ENCODE results near the gene ERICH6. TPM values are rescaled to one million over a fixed set of nuclear protein-coding genes. Genes with fewer than 3 reads are reported as not detected.

The ERICH6 gene
- total and polyA plus RNA-seq, 9 donors, result 0.09 to 0.53 (median 0.40) TPM; not detected in 3

GRCh38 chr3:150682279-150682678, 21.4 kb downstream of the ERICH6 start:
- WGBS (ENCODE audit: insufficient coverage), result 75% methylated on average over 1 of the region's 1 CpG

GRCh38 chr3:150681057-150681456, 22.7 kb downstream of the ERICH6 start:
- Histone ChIP-seq H3K27me3 (ENCODE audit: control insufficient read depth, insufficient read depth, low read length) (no peaks in the 10 kb centered on the region), H3K4me3 (ENCODE audit: low read length) (no peak overlapping the region), H3K27ac (ENCODE audit: low read length) (no peak overlapping the region), H3K36me3 (ENCODE audit: control insufficient read depth, insufficient read depth, low read length) (no peaks in the 10 kb centered on the region), H3K9me3 (replicated peaks; ENCODE audit: control insufficient read depth, low read depth, low read length) (peaks cover 2% of the 10 kb centered on the region), H3K4me1 (ENCODE audit: control insufficient read depth, insufficient read depth, low read length) (no peaks in the 10 kb centered on the region)
- no CpG with 5 or more reads among the region's 2 CpGs for WGBS (ENCODE audit: insufficient coverage)
- no peak for DNase-seq

More at GRCh38 chr3:150682279-150682678, 21.4 kb downstream of the ERICH6 start:
- Histone ChIP-seq H3K27me3 (ENCODE audit: control insufficient read depth, insufficient read depth, low read length) (no peaks in the 10 kb centered on the region), H3K4me3 (ENCODE audit: low read length) (no peak overlapping the region), H3K4me1 (ENCODE audit: control insufficient read depth, insufficient read depth, low read length) (no peaks in the 10 kb centered on the region), H3K36me3 (ENCODE audit: control insufficient read depth, insufficient read depth, low read length) (no peaks in the 10 kb centered on the region), H3K9me3 (replicated peaks; ENCODE audit: control insufficient read depth, low read depth, low read length) (no peaks in the 10 kb centered on the region), H3K27ac (ENCODE audit: low read length) (no peak overlapping the region)
- DNase-seq, result no peak

GRCh38 chr3:150680562-150680961, 23.2 kb downstream of the ERICH6 start:
- H3K4me1 ChIP-seq (ENCODE audit: control insufficient read depth, insufficient read depth, low read length), result no peaks in the 10 kb centered on the region
- H3K27ac ChIP-seq (ENCODE audit: low read length), result no peak overlapping the region
- 100% methylated on average over 3 of the region's 5 CpGs for WGBS (ENCODE audit: insufficient coverage)
- no peaks in the 10 kb centered on the region for H3K36me3 ChIP-seq (ENCODE audit: control insufficient read depth, insufficient read depth, low read length)
- H3K4me3 ChIP-seq (ENCODE audit: low read length), result no peak overlapping the region
- DNase-seq, result no peak
- no peaks in the 10 kb centered on the region for H3K27me3 ChIP-seq (ENCODE audit: control insufficient read depth, insufficient read depth, low read length)
- H3K9me3 ChIP-seq (replicated peaks; ENCODE audit: control insufficient read depth, low read depth, low read length), result peaks cover 3% of the 10 kb centered on the region

GRCh38 chr3:150675587-150675986, 28.1 kb downstream of the ERICH6 start:
- H3K4me1 ChIP-seq (ENCODE audit: control insufficient read depth, insufficient read depth, low read length), result no peaks in the 10 kb centered on the region
- H3K27me3 ChIP-seq (ENCODE audit: control insufficient read depth, insufficient read depth, low read length), result no peaks in the 10 kb centered on the region
- H3K9me3 ChIP-seq (replicated peaks; ENCODE audit: control insufficient read depth, low read depth, low read length), result peaks cover 7% of the 10 kb centered on the region
- no peak for DNase-seq
- H3K4me3 ChIP-seq (ENCODE audit: low read length), result no peak overlapping the region
- H3K27ac ChIP-seq (ENCODE audit: low read length), result no peak overlapping the region
- no peaks in the 10 kb centered on the region for H3K36me3 ChIP-seq (ENCODE audit: control insufficient read depth, insufficient read depth, low read length)

GRCh38 chr3:150673966-150674365, 29.8 kb downstream of the ERICH6 start:
- no peak overlapping the region for H3K27ac ChIP-seq (ENCODE audit: low read length)
- no CpG with 5 or more reads among the region's 3 CpGs for WGBS (ENCODE audit: insufficient coverage)
- DNase-seq, result no peak
- no peak overlapping the region for H3K4me3 ChIP-seq (ENCODE audit: low read length)
- no peaks in the 10 kb centered on the region for H3K4me1 ChIP-seq (ENCODE audit: control insufficient read depth, insufficient read depth, low read length)
- H3K36me3 ChIP-seq (ENCODE audit: control insufficient read depth, insufficient read depth, low read length), result no peaks in the 10 kb centered on the region
- peaks cover 7% of the 10 kb centered on the region for H3K9me3 ChIP-seq (replicated peaks; ENCODE audit: control insufficient read depth, low read depth, low read length)
- no peaks in the 10 kb centered on the region for H3K27me3 ChIP-seq (ENCODE audit: control insufficient read depth, insufficient read depth, low read length)

GRCh38 chr3:150666167-150666566, 37.6 kb downstream of the ERICH6 start:
- WGBS (ENCODE audit: insufficient coverage), result 81% methylated on average over 3 of the region's 5 CpGs
- Histone ChIP-seq H3K9me3 (replicated peaks; ENCODE audit: control insufficient read depth, low read depth, low read length) (no peaks in the 10 kb centered on the region), H3K4me3 (ENCODE audit: low read length) (no peak overlapping the region), H3K27me3 (ENCODE audit: control insufficient read depth, insufficient read depth, low read length) (peaks cover 3% of the 10 kb centered on the region), H3K4me1 (ENCODE audit: control insufficient read depth, insufficient read depth, low read length) (no peaks in the 10 kb centered on the region), H3K36me3 (ENCODE audit: control insufficient read depth, insufficient read depth, low read length) (no peaks in the 10 kb centered on the region), H3K27ac (ENCODE audit: low read length) (no peak overlapping the region)
- DNase-seq, result no peak

GRCh38 chr3:150663461-150663860, 40.3 kb downstream of the ERICH6 start:
- WGBS (ENCODE audit: insufficient coverage), result 90% methylated on average over 5 of the region's 8 CpGs
- DNase-seq, result no peak
- Histone ChIP-seq H3K9me3 (replicated peaks; ENCODE audit: control insufficient read depth, low read depth, low read length) (no peaks in the 10 kb centered on the region), H3K27me3 (ENCODE audit: control insufficient read depth, insufficient read depth, low read length) (peaks cover 3% of the 10 kb centered on the region), H3K4me1 (ENCODE audit: control insufficient read depth, insufficient read depth, low read length) (no peaks in the 10 kb centered on the region), H3K4me3 (ENCODE audit: low read length) (no peak overlapping the region), H3K27ac (ENCODE audit: low read length) (no peak overlapping the region), H3K36me3 (ENCODE audit: control insufficient read depth, insufficient read depth, low read length) (no peaks in the 10 kb centered on the region)

GRCh38 chr3:150662410-150663200, 41.1 kb downstream of the ERICH6 start:
- H3K4me3 ChIP-seq (ENCODE audit: low read length), result no peak overlapping the region
- no peak for DNase-seq
- no peak overlapping the region for H3K27ac ChIP-seq (ENCODE audit: low read length)
- H3K36me3 ChIP-seq (ENCODE audit: control insufficient read depth, insufficient read depth, low read length), result no peaks in the 10 kb centered on the region
- no peaks in the 10 kb centered on the region for H3K4me1 ChIP-seq (ENCODE audit: control insufficient read depth, insufficient read depth, low read length)
- H3K9me3 ChIP-seq (replicated peaks; ENCODE audit: control insufficient read depth, low read depth, low read length), result no peaks in the 10 kb centered on the region
- H3K27me3 ChIP-seq (ENCODE audit: control insufficient read depth, insufficient read depth, low read length), result peaks cover 3% of the 10 kb centered on the region
- WGBS (ENCODE audit: insufficient coverage), result 65% methylated on average over 4 of the region's 7 CpGs

- H3K4me1 ChIP-seq (ENCODE audit: control insufficient read depth, insufficient read depth, low read length), result no peaks in the 10 kb centered on the region
Measured at GRCh38 chr3:150656316-150656715, 47.4 kb downstream of the ERICH6 start.

GRCh38 chr3:150653110-150653561, 50.6 kb downstream of the ERICH6 start:
- Histone ChIP-seq H3K36me3 (ENCODE audit: control insufficient read depth, insufficient read depth, low read length) (no peaks in the 10 kb centered on the region), H3K4me1 (ENCODE audit: control insufficient read depth, insufficient read depth, low read length) (no peaks in the 10 kb centered on the region), H3K27ac (ENCODE audit: low read length) (no peak overlapping the region), H3K9me3 (replicated peaks; ENCODE audit: control insufficient read depth, low read depth, low read length) (no peaks in the 10 kb centered on the region), H3K4me3 (ENCODE audit: low read length) (no peak overlapping the region), H3K27me3 (ENCODE audit: control insufficient read depth, insufficient read depth, low read length) (no peaks in the 10 kb centered on the region)
- DNase-seq, result no peak
- WGBS (ENCODE audit: insufficient coverage), result 74% methylated on average over 3 of the region's 4 CpGs

More at GRCh38 chr3:150656316-150656715, 47.4 kb downstream of the ERICH6 start:
- Histone ChIP-seq H3K27me3 (ENCODE audit: control insufficient read depth, insufficient read depth, low read length) (no peaks in the 10 kb centered on the region), H3K27ac (ENCODE audit: low read length) (no peak overlapping the region), H3K36me3 (ENCODE audit: control insufficient read depth, insufficient read depth, low read length) (no peaks in the 10 kb centered on the region), H3K9me3 (replicated peaks; ENCODE audit: control insufficient read depth, low read depth, low read length) (no peaks in the 10 kb centered on the region), H3K4me3 (ENCODE audit: low read length) (no peak overlapping the region)
- 70% methylated on average over 1 of the region's 4 CpGs for WGBS (ENCODE audit: insufficient coverage)
- DNase-seq, result no peak
